Activated CD8-positive, alpha-beta memory T cell treated with anti-CD3 and anti-CD28 coated beads for 36 hours (primary cell): ENCODE measurements around the gene PDE9A. TPM values are rescaled to one million over a fixed set of nuclear protein-coding genes. Genes with fewer than 3 reads are reported as not detected.

Experiments
- CTCF ChIA-PET: fragments of 350-600 bp; sonication (Branson Sonifier 250); formaldehyde crosslinking; loops from one replicate; lab custom pipeline; 2021; ENCODE audit warnings: antibody characterized with exemption; lab: Charles Lee
- POLR2A ChIA-PET: fragments of 350-600 bp; sonication (Branson Sonifier 250); formaldehyde crosslinking; loops from one replicate; lab custom pipeline; 2021; ENCODE audit warnings: antibody characterized with exemption; lab: Charles Lee
- total RNA-seq, 2 experiments: library from RNA; stranded (reverse); gene quantifications; one replicate each; pipeline ENCODE4 v1.2.3, GENCODE V29; 2021

The PDE9A gene
- total RNA-seq, 2 experiments from 2014 or later: 2.2 to 2.6 TPM

GRCh38 chr21:42679319-42680057, 26.1 kb downstream of the PDE9A start:
- POLR2A ChIA-PET: no interaction called here

GRCh38 chr21:42680058-42680330, 26.6 kb downstream of the PDE9A start:
- ChIA-PET CTCF (no interaction called here), POLR2A (no interaction called here)

More at GRCh38 chr21:42679319-42680057, 26.1 kb downstream of the PDE9A start:
- CTCF ChIA-PET: no interaction called here

- ChIA-PET POLR2A (no interaction called here), CTCF (no interaction called here)
These were observed 27.0 kb downstream of the PDE9A start for GRCh38 chr21:42680429-42680828.

- ChIA-PET CTCF (interaction anchor here (1.6 kb wide), 1 partner anchor 29 kb away, joined by 3 read pairs; no protein-coding TSS in a partner anchor), POLR2A (no interaction called here)
These were observed 28.1 kb downstream of the PDE9A start for GRCh38 chr21:42681296-42682206.

GRCh38 chr21:42682661-42683210, 29.3 kb downstream of the PDE9A start:
- CTCF ChIA-PET: interaction anchor here (1.6 kb wide), 1 partner anchor 30 kb away, joined by 3 read pairs; no protein-coding TSS in a partner anchor
- POLR2A ChIA-PET: no interaction called here

- ChIA-PET POLR2A (interaction anchor here (1.5 kb wide), 1 partner anchor 12 kb away, joined by 5 read pairs; no protein-coding TSS in a partner anchor), CTCF (interaction anchor here (1.6 to 1.7 kb wide), 2 partner anchors 11 to 31 kb away, joined by 3 read pairs; no protein-coding TSS in a partner anchor)
These were observed 30.1 kb downstream of the PDE9A start for GRCh38 chr21:42683371-42684108.

- CTCF ChIA-PET: interaction anchor here (1.7 kb wide), 1 partner anchor 11 kb away, joined by 3 read pairs; no protein-coding TSS in a partner anchor
- POLR2A ChIA-PET: interaction anchor here (1.0 to 1.5 kb wide), 4 partner anchors 10 to 268 kb away, joined by 3 to 6 read pairs (median 4); no protein-coding TSS in a partner anchor
These were observed 30.9 kb downstream of the PDE9A start for GRCh38 chr21:42684109-42684916.

- ChIA-PET POLR2A (interaction anchor here (1.0 to 1.5 kb wide), 4 partner anchors 9 to 269 kb away, joined by 3 to 6 read pairs (median 4); no protein-coding TSS in a partner anchor), CTCF (interaction anchor here (1.7 kb wide), 1 partner anchor 10 kb away, joined by 3 read pairs; no protein-coding TSS in a partner anchor)
These were observed 31.6 kb downstream of the PDE9A start for GRCh38 chr21:42685036-42685435.

- POLR2A ChIA-PET: no interaction called here
- CTCF ChIA-PET: no interaction called here
These were observed 32.6 kb downstream of the PDE9A start for GRCh38 chr21:42685954-42686500.

GRCh38 chr21:42687796-42688195, 34.4 kb downstream of the PDE9A start:
- POLR2A ChIA-PET: no interaction called here
- CTCF ChIA-PET: no interaction called here

GRCh38 chr21:42688226-42688840, 34.9 kb downstream of the PDE9A start:
- POLR2A ChIA-PET: no interaction called here
- CTCF ChIA-PET: no interaction called here

GRCh38 chr21:42688841-42689371, 35.5 kb downstream of the PDE9A start:
- ChIA-PET CTCF (no interaction called here), POLR2A (no interaction called here)

GRCh38 chr21:42690586-42690985, 37.2 kb downstream of the PDE9A start:
- ChIA-PET POLR2A (no interaction called here), CTCF (no interaction called here)

GRCh38 chr21:42691901-42692559, 38.6 kb downstream of the PDE9A start:
- CTCF ChIA-PET: no interaction called here
- POLR2A ChIA-PET: no interaction called here

GRCh38 chr21:42692688-42693087, 39.3 kb downstream of the PDE9A start:
- CTCF ChIA-PET: no interaction called here

More at GRCh38 chr21:42692688-42693087, 39.3 kb downstream of the PDE9A start:
- POLR2A ChIA-PET: interaction anchor here (0.7 kb wide), 1 partner anchor 97 kb away, joined by 5 read pairs; no protein-coding TSS in a partner anchor
